ENCODE data around the gene TSC22D3. TPM values are rescaled to one million over a fixed set of nuclear protein-coding genes. Genes with fewer than 3 reads are reported as not detected.

The TSC22D3 gene
- total RNA-seq, 1 donor from 2014 or later: 41.4 TPM

GRCh38 chrX:107706309-107706708, 69.3 kb downstream of the TSC22D3 start:
- TF ChIP-seq CTCF (IDR thresholded peaks at IDR 0.05; ENCODE audit: unreplicated experiment): no peak

GRCh38 chrX:107704587-107704986, 71.0 kb downstream of the TSC22D3 start:
- Mint-ChIP-seq H3K4me1 (ENCODE audit: low read depth) (peaks cover 5% of the 10 kb centered on the region), H3K9me3 (ENCODE audit: low read depth) (peaks cover 8% of the 10 kb centered on the region), H3K36me3 (ENCODE audit: insufficient read depth) (no peaks in the 10 kb centered on the region), H3K27ac (no peak overlapping the region), H3K27me3 (no peaks in the 10 kb centered on the region), H3K4me3 (ENCODE audit: low read depth) (no peak overlapping the region)
- TF ChIP-seq CTCF (IDR thresholded peaks at IDR 0.05; ENCODE audit: unreplicated experiment): no peak
- no peak for DNase-seq (ENCODE audit: low spot score, unreplicated experiment)

More at GRCh38 chrX:107706309-107706708, 69.3 kb downstream of the TSC22D3 start:
- no peak for DNase-seq (ENCODE audit: low spot score, unreplicated experiment)
- no peak overlapping the region for H3K4me3 Mint-ChIP-seq (ENCODE audit: low read depth)
- H3K27me3 Mint-ChIP-seq: no peaks in the 10 kb centered on the region
- no peaks in the 10 kb centered on the region for H3K36me3 Mint-ChIP-seq (ENCODE audit: insufficient read depth)
- no peak overlapping the region for H3K27ac Mint-ChIP-seq
- peaks cover 10% of the 10 kb centered on the region for H3K9me3 Mint-ChIP-seq (ENCODE audit: low read depth)
- peaks cover 14% of the 10 kb centered on the region for H3K4me1 Mint-ChIP-seq (ENCODE audit: low read depth)

- no peak for TF ChIP-seq CTCF (IDR thresholded peaks at IDR 0.05; ENCODE audit: unreplicated experiment)
- Mint-ChIP-seq H3K27me3 (no peaks in the 10 kb centered on the region), H3K27ac (no peak overlapping the region), H3K36me3 (ENCODE audit: insufficient read depth) (no peaks in the 10 kb centered on the region), H3K9me3 (ENCODE audit: low read depth) (peaks cover 6% of the 10 kb centered on the region), H3K4me3 (ENCODE audit: low read depth) (no peak overlapping the region), H3K4me1 (ENCODE audit: low read depth) (peaks cover under 1% of the 10 kb centered on the region)
- DNase-seq (ENCODE audit: low spot score, unreplicated experiment): no peak
Observed at GRCh38 chrX:107704181-107704580, 71.4 kb downstream of the TSC22D3 start.

- Mint-ChIP-seq H3K4me1 (ENCODE audit: low read depth) (no peaks in the 10 kb centered on the region), H3K36me3 (ENCODE audit: insufficient read depth) (no peaks in the 10 kb centered on the region)
Observed at GRCh38 chrX:107701493-107702121, 74.0 kb downstream of the TSC22D3 start.

GRCh38 chrX:107700790-107701189, 74.8 kb downstream of the TSC22D3 start:
- DNase-seq (ENCODE audit: low spot score, unreplicated experiment): no peak
- TF ChIP-seq CTCF (IDR thresholded peaks at IDR 0.05; ENCODE audit: unreplicated experiment): no peak
- Mint-ChIP-seq H3K27ac (no peak overlapping the region), H3K27me3 (no peaks in the 10 kb centered on the region), H3K4me1 (ENCODE audit: low read depth) (no peaks in the 10 kb centered on the region), H3K4me3 (ENCODE audit: low read depth) (no peak overlapping the region), H3K36me3 (ENCODE audit: insufficient read depth) (no peaks in the 10 kb centered on the region), H3K9me3 (ENCODE audit: low read depth) (no peaks in the 10 kb centered on the region)

More at GRCh38 chrX:107701493-107702121, 74.0 kb downstream of the TSC22D3 start:
- Mint-ChIP-seq H3K27ac (no peak overlapping the region), H3K27me3 (no peaks in the 10 kb centered on the region), H3K4me3 (ENCODE audit: low read depth) (no peak overlapping the region), H3K9me3 (ENCODE audit: low read depth) (no peaks in the 10 kb centered on the region)
- no peak for TF ChIP-seq CTCF (IDR thresholded peaks at IDR 0.05; ENCODE audit: unreplicated experiment)
- DNase-seq (ENCODE audit: low spot score, unreplicated experiment): no peak
